Iris pigment epithelial cell (primary cell): ENCODE results near the gene LPXN.
A peak's percentile ranks its signal among the peaks of the same experiment; 100 is the strongest.

Experiments
- DNase-seq: peaks from one replicate; pipeline ENCODE4 v3.0.0-alpha.2; 2011; ENCODE audit warnings: low read depth

Gene LPXN

GRCh38 chr11:58575377-58576020, at the start of gene LPXN:
Gene LPXN, minus strand, starts transcription at chr11:58575856. Its CDS starts 84 bp downstream, at chr11:58575772.
- peak; percentile 65 for DNase-seq

GRCh38 chr11:58625086-58625485, 49.4 kb upstream of the LPXN start:
- DNase-seq: no peak

GRCh38 chr11:58622344-58622743, 46.7 kb upstream of the LPXN start, which contains the start of gene CNTF:
Gene CNTF, plus strand, starts transcription at chr11:58622665. Its CDS starts 88 bp downstream, at chr11:58622753.
- peak; percentile 38 for DNase-seq

- no peak for DNase-seq
Observed at GRCh38 chr11:58621586-58622262, 46.1 kb upstream of the LPXN start.

GRCh38 chr11:58617976-58618557, 42.4 kb upstream of the LPXN start:
- DNase-seq: no peak

GRCh38 chr11:58616594-58616993, 40.9 kb upstream of the LPXN start:
- DNase-seq: peak; percentile 97

GRCh38 chr11:58615559-58615958, 39.9 kb upstream of the LPXN start:
- no peak for DNase-seq

GRCh38 chr11:58613228-58613627, 37.6 kb upstream of the LPXN start:
- DNase-seq: no peak

GRCh38 chr11:58609723-58610122, 34.1 kb upstream of the LPXN start:
- no peak for DNase-seq

- no peak for DNase-seq
Observed at GRCh38 chr11:58608331-58608730, 32.7 kb upstream of the LPXN start.

- no peak for DNase-seq
Observed at GRCh38 chr11:58606930-58607714, 31.5 kb upstream of the LPXN start.

GRCh38 chr11:58600510-58600909, 24.9 kb upstream of the LPXN start:
- DNase-seq: no peak

GRCh38 chr11:58597486-58598144, 22.0 kb upstream of the LPXN start:
- no peak for DNase-seq

GRCh38 chr11:58596621-58597020, 21.0 kb upstream of the LPXN start:
- DNase-seq: no peak

- DNase-seq: no peak
Observed at GRCh38 chr11:58594826-58595225, 19.2 kb upstream of the LPXN start.

GRCh38 chr11:58592760-58593472, 17.3 kb upstream of the LPXN start:
- no peak for DNase-seq

GRCh38 chr11:58591659-58592058, 16.0 kb upstream of the LPXN start:
- DNase-seq: no peak

GRCh38 chr11:58586998-58587397, 11.3 kb upstream of the LPXN start:
- no peak for DNase-seq

GRCh38 chr11:58582437-58582836, 6.8 kb upstream of the LPXN start:
- DNase-seq: no peak

GRCh38 chr11:58580311-58580710, 4.7 kb upstream of the LPXN start:
- no peak for DNase-seq
